PFSK-1 (cell line): ENCODE data around the gene KIF1B.

Experiments used
- FOXP2 ChIP-seq: optimal IDR thresholded peaks from 2 replicates; pipeline ENCODE3; 2011; ENCODE audit warnings: borderline replicate concordance, control low read depth, inconsistent platforms; ENCODE audit not compliant: insufficient read depth; ENCODE audit errors: extremely low read length, extremely low read depth
- POLR2AphosphoS5 ChIP-seq: IDR thresholded peaks from 2 replicates; pipeline ENCODE4 v1.6.1; 2012; ENCODE audit warnings: low read depth, mild to moderate bottlenecking, control low read depth, low read length, moderate library complexity
- SIN3A ChIP-seq: IDR thresholded peaks from 2 replicates; pipeline ENCODE4 v1.6.1; 2012; ENCODE audit warnings: mild to moderate bottlenecking, low read length, moderate library complexity, borderline replicate concordance; ENCODE audit not compliant: insufficient read depth
- TAF1 ChIP-seq: IDR thresholded peaks from 2 replicates; pipeline ENCODE4 v1.6.1; 2012; ENCODE audit warnings: low read length, control low read depth, borderline replicate concordance; ENCODE audit not compliant: insufficient read depth
- TF ChIP-seq, protein P1 (sequence below), 2 experiments: IDR thresholded peaks; 2 replicates each; pipeline versions ENCODE4 v1.6.1 to v1.8.0; 2011 to 2012; ENCODE audit warnings: low read depth in 2 of 2, low read length in 2 of 2, control low read depth in 1 of 2, inconsistent platforms in 1 of 2, mild to moderate bottlenecking in 1 of 2, moderate library complexity in 1 of 2; ENCODE audit not compliant: insufficient read depth in 1 of 2

KIF1B gene

DNA sequence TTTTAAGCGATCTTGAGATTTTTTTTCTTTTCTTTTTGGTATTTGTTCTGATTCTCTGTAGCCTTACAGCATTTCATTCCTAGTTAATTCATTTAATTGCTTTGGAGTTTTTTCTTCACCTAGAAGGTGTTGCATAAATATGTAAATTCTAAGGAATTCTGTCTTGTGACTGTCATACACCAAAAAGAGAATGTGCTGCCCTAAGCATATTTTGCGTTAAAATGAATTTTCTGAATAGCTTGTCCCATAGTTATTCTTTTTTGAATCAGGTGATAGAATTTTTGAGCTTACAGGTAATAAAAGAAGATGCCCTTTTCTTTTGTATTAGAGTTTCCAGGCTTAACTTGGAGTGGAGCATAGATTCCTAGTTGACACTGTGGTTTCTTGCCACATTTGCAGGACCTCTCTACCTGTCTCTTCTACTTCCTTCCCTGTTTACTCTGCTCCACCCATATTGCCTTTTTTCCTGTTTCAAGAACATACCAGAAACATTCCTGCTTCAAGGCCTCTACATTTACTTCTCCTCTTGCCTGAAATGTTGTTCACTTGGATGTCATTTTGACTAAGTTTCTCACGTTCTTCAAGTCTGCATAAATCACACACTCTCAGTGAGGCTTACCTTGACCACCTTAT lies 53.2 kb downstream of the KIF1B start:
- TF ChIP-seq POLR2AphosphoS5 (no peak), TAF1 (no peak), SIN3A (no peak), FOXP2 (no peak)
- TF ChIP-seq, protein P1, sequence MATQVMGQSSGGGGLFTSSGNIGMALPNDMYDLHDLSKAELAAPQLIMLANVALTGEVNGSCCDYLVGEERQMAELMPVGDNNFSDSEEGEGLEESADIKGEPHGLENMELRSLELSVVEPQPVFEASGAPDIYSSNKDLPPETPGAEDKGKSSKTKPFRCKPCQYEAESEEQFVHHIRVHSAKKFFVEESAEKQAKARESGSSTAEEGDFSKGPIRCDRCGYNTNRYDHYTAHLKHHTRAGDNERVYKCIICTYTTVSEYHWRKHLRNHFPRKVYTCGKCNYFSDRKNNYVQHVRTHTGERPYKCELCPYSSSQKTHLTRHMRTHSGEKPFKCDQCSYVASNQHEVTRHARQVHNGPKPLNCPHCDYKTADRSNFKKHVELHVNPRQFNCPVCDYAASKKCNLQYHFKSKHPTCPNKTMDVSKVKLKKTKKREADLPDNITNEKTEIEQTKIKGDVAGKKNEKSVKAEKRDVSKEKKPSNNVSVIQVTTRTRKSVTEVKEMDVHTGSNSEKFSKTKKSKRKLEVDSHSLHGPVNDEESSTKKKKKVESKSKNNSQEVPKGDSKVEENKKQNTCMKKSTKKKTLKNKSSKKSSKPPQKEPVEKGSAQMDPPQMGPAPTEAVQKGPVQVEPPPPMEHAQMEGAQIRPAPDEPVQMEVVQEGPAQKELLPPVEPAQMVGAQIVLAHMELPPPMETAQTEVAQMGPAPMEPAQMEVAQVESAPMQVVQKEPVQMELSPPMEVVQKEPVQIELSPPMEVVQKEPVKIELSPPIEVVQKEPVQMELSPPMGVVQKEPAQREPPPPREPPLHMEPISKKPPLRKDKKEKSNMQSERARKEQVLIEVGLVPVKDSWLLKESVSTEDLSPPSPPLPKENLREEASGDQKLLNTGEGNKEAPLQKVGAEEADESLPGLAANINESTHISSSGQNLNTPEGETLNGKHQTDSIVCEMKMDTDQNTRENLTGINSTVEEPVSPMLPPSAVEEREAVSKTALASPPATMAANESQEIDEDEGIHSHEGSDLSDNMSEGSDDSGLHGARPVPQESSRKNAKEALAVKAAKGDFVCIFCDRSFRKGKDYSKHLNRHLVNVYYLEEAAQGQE (IDR thresholded peaks at IDR 0.05; ENCODE audit: insufficient read depth in 1 of 2, low read depth in 2 of 2, low read length in 2 of 2) = no peak

DNA sequence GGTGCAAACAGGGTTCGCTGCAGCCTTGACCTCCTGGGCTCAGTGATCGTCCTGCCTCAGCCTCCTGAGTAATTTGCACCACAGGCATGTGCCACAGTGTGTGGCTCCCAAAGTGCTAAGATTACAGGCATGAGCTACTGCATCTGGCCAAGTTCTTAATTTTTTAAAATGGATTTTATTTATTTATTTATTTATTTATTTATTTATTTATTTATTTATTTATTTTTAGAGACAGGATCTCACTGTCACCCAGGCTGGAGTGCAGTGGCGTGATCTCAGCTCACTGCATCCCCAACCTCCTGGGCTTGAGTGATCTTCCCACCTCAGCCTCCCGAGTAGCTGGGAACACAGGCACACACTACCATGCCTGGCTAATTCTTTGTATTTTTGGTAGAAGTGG lies 54.7 kb downstream of the KIF1B start:
- TF ChIP-seq SIN3A (no peak), FOXP2 (no peak), POLR2AphosphoS5 (no peak), TAF1 (no peak)
- TF ChIP-seq, protein P1 (IDR thresholded peaks at IDR 0.05; ENCODE audit: insufficient read depth in 1 of 2, low read depth in 2 of 2, low read length in 2 of 2) = no peak

- no peak for TF ChIP-seq SIN3A
- TF ChIP-seq, protein P1 (IDR thresholded peaks at IDR 0.05; ENCODE audit: insufficient read depth in 1 of 2, low read depth in 2 of 2, low read length in 2 of 2) = no peak
- TF ChIP-seq POLR2AphosphoS5 = no peak
- no peak for TF ChIP-seq TAF1
- TF ChIP-seq FOXP2 = no peak
Observed at GRCh38 chr1:10265900-10266299, 55.5 kb downstream of the KIF1B start.

DNA sequence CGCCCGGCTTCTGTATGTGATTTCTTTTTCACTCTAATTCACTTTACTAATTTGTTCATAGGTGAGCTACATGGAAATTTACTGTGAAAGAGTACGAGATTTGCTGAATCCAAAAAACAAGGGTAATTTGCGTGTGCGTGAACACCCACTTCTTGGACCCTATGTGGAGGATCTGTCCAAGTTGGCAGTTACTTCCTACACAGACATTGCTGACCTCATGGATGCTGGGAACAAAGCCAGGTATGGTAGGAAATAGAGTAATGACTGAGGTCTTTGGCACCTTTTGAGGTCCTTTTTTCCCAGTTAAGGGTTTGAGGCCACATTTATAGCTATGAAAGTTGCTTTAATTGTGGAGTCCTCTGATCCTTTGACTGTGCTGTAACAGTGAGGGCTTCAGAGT lies 56.9 kb downstream of the KIF1B start:
- TF ChIP-seq SIN3A (no peak), FOXP2 (no peak), POLR2AphosphoS5 (no peak), TAF1 (no peak)
- TF ChIP-seq, protein P1 (IDR thresholded peaks at IDR 0.05; ENCODE audit: insufficient read depth in 1 of 2, low read depth in 2 of 2, low read length in 2 of 2) = no peak
